ENCODE data around the gene FOXF1. TPM values are rescaled to one million over a fixed set of nuclear protein-coding genes. Genes with fewer than 3 reads are reported as not detected.

FOXF1 gene
- under 0.01 and 0.13 TPM in 2 replicates for total RNA-seq

DNA sequence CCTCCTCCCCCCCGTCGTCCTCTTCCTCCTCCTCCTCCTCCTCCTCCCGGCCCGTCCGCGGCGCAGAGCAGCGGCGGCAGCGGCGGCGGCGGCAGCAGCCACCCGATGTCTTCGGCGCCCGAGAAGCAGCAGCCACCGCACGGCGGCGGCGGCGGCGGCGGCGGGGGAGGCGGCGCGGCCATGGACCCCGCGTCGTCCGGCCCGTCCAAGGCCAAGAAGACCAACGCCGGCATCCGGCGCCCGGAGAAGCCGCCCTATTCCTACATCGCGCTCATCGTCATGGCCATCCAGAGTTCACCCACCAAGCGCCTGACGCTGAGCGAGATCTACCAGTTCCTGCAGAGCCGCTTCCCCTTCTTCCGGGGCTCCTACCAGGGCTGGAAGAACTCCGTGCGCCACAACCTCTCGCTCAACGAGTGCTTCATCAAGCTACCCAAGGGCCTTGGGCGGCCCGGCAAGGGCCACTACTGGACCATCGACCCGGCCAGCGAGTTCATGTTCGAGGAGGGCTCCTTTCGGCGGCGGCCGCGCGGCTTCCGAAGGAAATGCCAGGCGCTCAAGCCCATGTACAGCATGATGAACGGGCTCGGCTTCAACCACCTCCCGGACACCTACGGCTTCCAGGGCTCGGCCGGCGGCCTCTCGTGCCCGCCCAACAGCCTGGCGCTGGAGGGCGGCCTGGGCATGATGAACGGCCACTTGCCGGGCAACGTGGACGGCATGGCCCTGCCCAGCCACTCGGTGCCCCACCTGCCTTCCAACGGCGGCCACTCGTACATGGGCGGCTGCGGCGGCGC lies at the start of gene FOXF1:
Gene FOXF1 (plus strand): TSS at position 63 of the 797 bp plus-strand sequence. CDS start 43 bp downstream, at position 106.

GRCh38 chr16:86554917-86555703 lies 44.8 kb downstream of the FOXF1 start, which contains the start of gene MTHFSD:
Gene MTHFSD (minus strand): TSS chr16:86555235. CDS start chr16:86555184, 51 bp downstream.

Other genes with a start within 250 kb of the FOXF1 start
- gene MTHFSD, start 44.7 kb downstream of the FOXF1 start, total RNA-seq = 11.2 and 19.5 TPM in 2 replicates
- gene FOXC2, start 56.3 kb downstream of the FOXF1 start, total RNA-seq = 30.0 and 42.9 TPM in 2 replicates
- gene FOXL1, start 68.0 kb downstream of the FOXF1 start, total RNA-seq = 13.6 and 25.6 TPM in 2 replicates